ENCODE data around the gene APOL1.

The APOL1 gene

GRCh38 chr22:36304429-36304828 lies 51.5 kb downstream of the APOL1 start:
- TF ChIP-seq CTCF (conservative IDR thresholded peaks at IDR 0.05), result no peak
- no peak overlapping the region for H3K27ac ChIP-seq

GRCh38 chr22:36305813-36306212 lies 52.9 kb downstream of the APOL1 start:
- TF ChIP-seq CTCF (conservative IDR thresholded peaks at IDR 0.05), result no peak

GRCh38 chr22:36306227-36306626 lies 53.3 kb downstream of the APOL1 start:
- H3K27ac ChIP-seq, result no peak overlapping the region
- no peak for TF ChIP-seq CTCF (conservative IDR thresholded peaks at IDR 0.05)

More at GRCh38 chr22:36305813-36306212, 52.9 kb downstream of the APOL1 start:
- no peak overlapping the region for H3K27ac ChIP-seq

- no peak overlapping the region for H3K27ac ChIP-seq
- no peak for TF ChIP-seq CTCF (conservative IDR thresholded peaks at IDR 0.05)
Observed at GRCh38 chr22:36308880-36309279, 55.9 kb downstream of the APOL1 start.

GRCh38 chr22:36311386-36312085 lies 58.6 kb downstream of the APOL1 start:
- no peak for TF ChIP-seq CTCF (conservative IDR thresholded peaks at IDR 0.05)
- H3K27ac ChIP-seq, result no peak overlapping the region

- peak overlapping the region; percentile 14; the same call in 1 of the 2 replicates for H3K27ac ChIP-seq
Observed at GRCh38 chr22:36315325-36315724, 62.4 kb downstream of the APOL1 start.

GRCh38 chr22:36316419-36316818 lies 63.5 kb downstream of the APOL1 start:
- no peak for TF ChIP-seq CTCF (conservative IDR thresholded peaks at IDR 0.05)
- no peak overlapping the region for H3K27ac ChIP-seq

More at GRCh38 chr22:36315325-36315724, 62.4 kb downstream of the APOL1 start:
- TF ChIP-seq CTCF (conservative IDR thresholded peaks at IDR 0.05), result no peak

Measured in VCaP (cell line).